Ramos (cell line): ENCODE data around the gene COL26A1.
"Not testable (repeated sequence)": the region's sequence is repeated elsewhere in the genome, so short reads cannot be mapped to it uniquely, and the experiment has no call there.

Experiments
- in situ Hi-C: fragments of 300-500 bp; cut with MboI; formaldehyde crosslinking; loops from one replicate; pipeline ENCODE4 v1.14.3; 2022; ENCODE audit warnings: low sequenced_read_pairs; ENCODE audit not compliant: unreplicated experiment

The COL26A1 gene

DNA sequence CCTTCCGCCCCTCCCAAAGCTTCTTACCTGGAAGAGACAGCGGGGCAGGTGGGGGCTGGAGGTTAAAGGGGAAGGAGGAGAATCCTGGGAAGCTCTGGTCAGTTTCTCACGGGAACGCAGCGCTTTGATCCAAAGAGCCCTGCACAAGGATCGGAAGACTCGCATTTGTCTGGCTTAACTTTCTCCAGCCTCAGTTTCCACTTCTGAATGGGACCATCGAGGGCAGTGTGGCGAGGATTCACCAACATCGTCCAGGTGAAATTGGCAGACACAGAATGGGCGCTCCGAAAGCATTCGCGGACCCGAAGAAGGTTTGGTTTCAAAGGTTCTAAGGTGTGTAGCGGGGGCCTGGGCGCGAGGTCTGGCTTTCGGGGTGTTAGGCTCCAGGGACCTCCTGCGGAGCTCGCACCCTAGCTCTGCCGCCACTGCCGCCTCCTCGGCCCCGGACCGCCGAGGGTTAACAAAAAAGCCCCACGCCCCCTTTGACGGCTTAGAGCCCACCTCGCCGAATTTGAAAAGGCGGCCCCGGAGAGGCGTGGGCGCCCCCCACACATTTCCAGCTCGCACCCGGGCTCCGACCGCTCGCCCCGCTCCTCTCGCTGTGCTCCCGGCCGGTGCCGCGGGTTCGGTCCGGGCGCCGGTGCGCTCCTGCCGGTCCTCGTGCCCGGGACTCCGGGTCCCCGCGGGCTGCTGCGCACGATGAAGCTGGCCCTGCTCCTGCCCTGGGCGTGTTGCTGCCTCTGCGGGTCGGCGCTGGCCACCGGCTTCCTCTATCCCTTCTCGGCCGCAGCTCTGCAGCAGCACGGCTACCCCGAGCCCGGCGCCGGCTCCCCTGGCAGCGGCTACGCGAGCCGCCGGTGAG lies at the start of gene COL26A1:
Gene COL26A1 (plus strand): TSS at position 542 of the 862 bp plus-strand sequence. CDS start 158 bp downstream, at position 700.
- in situ Hi-C loops = loop anchor here (10.0 kb wide), 1 partner anchor 82 kb away; no protein-coding TSS in a partner anchor

- in situ Hi-C loops = no loop called here
These were observed 47.3 kb upstream of the COL26A1 start for GRCh38 chr7:101315336-101315735.

GRCh38 chr7:101319401-101319800 lies 43.3 kb upstream of the COL26A1 start:
- in situ Hi-C loops = no loop called here

GRCh38 chr7:101321491-101322401 lies 40.9 kb upstream of the COL26A1 start, which contains the start of gene IFT22:
TSS of gene IFT22 (minus strand) at chr7:101321812. CDS start at chr7:101321709, 103 bp downstream.
- in situ Hi-C loops = no loop called here

GRCh38 chr7:101328159-101328558 lies 34.5 kb upstream of the COL26A1 start:
- in situ Hi-C loops = no loop called here

DNA sequence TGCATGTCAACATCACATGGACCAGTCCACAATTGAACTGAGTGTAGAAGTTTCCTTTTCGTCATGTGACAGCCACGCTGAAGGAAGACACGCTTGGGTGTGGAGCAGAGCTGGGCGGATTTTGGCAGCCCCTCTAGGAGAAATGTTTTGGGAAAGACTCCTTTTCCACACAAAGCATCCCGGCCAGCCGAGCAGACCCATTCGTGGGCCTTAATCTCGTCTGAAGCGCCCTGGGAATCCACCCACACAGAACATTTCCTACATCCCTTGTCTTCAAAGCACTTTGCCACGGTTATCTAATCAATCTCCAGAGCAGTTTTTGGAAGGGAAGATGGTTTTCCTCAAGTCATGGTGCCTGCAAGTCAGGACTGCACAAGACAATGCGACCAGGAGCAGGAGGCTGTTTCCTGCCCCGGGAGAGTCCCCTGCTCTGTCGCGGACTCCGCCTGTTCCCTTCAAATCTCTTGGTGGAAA lies 32.6 kb upstream of the COL26A1 start:
- in situ Hi-C loops = no loop called here

DNA sequence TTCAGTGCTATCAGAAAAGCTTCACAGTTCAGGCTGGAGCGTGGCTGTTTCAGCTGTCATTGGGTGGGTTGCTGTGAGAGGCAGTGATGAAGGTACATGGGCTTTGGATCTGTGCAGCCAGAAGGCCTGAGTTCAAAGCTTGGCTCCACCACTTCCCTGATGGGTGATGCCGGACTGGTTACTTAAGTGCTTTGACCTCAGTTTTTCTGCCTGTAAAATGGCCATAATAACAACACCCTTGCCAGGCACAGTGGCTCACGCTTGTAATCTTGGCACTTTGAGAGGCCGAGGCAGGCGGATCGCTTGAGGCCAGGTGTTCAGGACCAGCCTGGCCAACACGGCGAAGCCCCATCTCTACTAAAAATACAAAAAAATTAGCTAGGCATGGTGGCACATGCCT lies 30.6 kb upstream of the COL26A1 start:
- in situ Hi-C loops = no loop called here

GRCh38 chr7:101333912-101334311 lies 28.8 kb upstream of the COL26A1 start:
- in situ Hi-C loops = no loop called here

GRCh38 chr7:101340379-101340778 lies 22.3 kb upstream of the COL26A1 start:
- in situ Hi-C loops = no loop called here

DNA sequence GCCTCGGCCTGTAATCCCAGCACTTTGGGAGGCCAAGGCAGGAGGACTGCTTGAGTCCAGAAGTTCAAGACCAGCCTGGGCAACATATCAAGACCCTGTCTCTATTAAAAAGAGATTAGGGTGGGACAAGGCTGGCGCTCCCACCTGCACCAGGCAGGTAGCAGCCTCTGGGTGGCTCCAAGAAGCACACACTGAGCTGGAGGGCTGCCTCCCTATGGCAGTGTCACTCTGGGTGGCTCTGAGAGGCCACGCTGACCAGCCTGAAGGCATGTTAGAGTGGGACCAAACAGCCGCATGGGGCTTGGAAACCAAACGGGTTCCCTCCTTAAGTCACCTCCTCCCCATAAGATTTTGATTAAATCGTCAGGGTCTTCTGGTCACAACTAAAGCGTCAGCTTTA lies 19.8 kb upstream of the COL26A1 start:
- in situ Hi-C loops = no loop called here

DNA sequence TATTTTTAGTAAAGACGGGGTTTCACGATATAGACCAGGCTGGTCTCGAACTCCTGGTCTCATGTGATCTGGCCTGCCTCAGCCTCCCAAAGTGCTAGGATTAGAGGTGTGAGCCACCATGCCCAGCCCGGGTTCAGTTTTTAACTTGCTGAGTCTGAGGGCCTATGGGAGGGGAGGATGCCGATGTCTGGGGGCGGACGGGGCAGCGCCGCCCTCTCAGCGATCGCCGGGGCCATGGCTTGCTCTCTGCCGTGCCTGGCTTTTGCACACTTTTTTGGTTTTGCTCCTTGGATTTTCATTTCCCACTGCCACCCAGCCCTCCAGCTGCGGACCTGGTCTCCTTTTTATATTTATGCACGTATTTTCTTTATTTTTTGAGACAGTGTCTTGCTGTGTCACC lies 15.2 kb upstream of the COL26A1 start:
- in situ Hi-C loops = no loop called here

DNA sequence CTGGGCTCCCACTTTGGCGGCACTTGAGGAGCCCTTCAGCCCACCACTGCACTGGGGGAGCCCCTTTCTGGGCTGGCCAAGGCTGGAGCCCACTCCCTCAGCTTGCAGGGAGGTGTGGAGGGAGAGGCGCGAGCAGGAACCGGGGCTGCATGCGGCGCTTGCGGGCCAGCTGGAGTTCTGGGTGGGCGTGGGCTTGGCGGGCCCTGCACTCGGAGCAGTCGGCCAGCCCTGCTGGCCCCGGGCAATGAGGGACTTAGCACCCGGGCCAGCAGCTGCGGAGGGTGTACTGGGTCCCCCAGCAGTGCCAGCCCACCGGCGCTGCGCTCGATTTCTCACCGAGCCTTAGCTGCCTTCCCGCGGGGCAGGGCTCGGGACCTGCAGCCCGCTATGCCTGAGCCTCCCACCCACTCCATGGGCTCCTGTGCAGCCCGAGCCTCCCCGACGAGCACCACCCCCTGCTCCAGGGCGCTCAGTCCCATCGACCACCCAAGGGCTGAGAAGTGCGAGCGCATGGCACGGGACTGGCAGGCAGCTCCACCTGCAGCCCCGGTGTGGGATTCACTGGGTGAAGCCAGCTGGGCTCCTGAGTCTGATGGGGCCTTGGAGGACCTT lies 14.1 kb upstream of the COL26A1 start:
- in situ Hi-C loops = not testable (repeated sequence)

- in situ Hi-C loops = not testable (repeated sequence)
These were observed 13.4 kb upstream of the COL26A1 start for GRCh38 chr7:101349300-101349699.

DNA sequence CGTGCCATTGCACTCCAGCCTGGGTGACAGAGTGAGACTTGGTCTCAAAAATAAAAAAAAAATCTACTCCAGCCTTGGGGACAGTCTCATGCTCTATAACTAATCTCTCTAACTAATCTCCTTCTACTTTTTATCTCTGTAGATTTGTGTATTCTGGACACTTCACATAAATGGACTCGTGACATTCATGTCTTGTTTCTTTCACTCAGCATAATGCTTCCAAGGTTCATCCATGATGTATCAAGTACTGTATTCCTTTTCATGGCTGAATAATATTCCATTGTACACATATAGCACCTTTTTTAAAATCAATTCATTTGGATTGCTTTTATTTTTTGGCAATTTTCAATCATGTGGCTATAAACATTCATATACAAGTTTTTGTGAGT lies 9.8 kb upstream of the COL26A1 start:
- in situ Hi-C loops = no loop called here

GRCh38 chr7:101357433-101357832 lies 5.2 kb upstream of the COL26A1 start:
- in situ Hi-C loops = no loop called here

DNA sequence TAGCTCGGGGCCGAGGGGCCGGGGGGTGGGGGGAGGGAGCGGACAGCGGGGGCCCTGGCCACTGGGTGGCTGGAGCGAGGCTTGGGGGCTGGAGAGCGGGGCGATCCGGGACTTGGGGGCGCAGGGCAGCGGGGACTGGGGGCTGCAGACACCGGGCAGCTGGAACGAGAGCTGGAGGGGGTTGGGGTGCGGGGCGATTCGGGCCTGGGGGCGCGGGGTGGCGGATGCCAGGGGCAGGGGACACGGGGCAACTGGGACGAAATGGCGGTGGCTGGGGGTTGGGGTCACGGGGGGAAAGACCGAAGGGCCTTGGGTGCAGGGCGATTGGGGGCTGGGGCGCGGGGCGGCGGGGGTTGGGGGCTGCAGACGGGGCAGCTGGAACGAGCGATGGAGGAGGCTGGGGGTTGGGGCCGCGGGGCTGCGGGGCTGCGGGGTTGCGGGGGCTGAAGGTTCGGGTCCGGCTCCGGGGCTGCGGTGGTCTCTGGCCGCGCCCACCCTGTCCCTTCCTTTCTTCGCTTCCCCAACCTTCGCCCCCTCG lies 590 bp downstream of the COL26A1 start:
- in situ Hi-C loops = loop anchor here (10.0 kb wide), 1 partner anchor 82 kb away; no protein-coding TSS in a partner anchor

- in situ Hi-C loops = loop anchor here (10.0 kb wide), 1 partner anchor 81 kb away; no protein-coding TSS in a partner anchor
These were observed 1.2 kb downstream of the COL26A1 start for GRCh38 chr7:101363734-101364374.

GRCh38 chr7:101365956-101366355 lies 3.3 kb downstream of the COL26A1 start:
- in situ Hi-C loops = loop anchor here (10.0 kb wide), 1 partner anchor 79 kb away; no protein-coding TSS in a partner anchor

GRCh38 chr7:101367676-101368075 lies 5.0 kb downstream of the COL26A1 start:
- in situ Hi-C loops = loop anchor here (10.0 kb wide), 1 partner anchor 77 kb away; no protein-coding TSS in a partner anchor
